ENCODE results near the gene HHATL. TPM values are rescaled to one million over a fixed set of nuclear protein-coding genes. Genes with fewer than 3 reads are reported as not detected.

The HHATL gene
- total RNA-seq, 1 experiment from 2014 or later: not detected

- ATAC-seq (no peak), DNase-seq (ENCODE audit: low read depth, low spot score) (no peak)
- Histone ChIP-seq H3K4me3 (ENCODE audit: low read depth in 2 of 2, low read length in 2 of 2) (no peak overlapping the region), H3K27ac (ENCODE audit: low read length) (no peak overlapping the region), H3K4me1 (ENCODE audit: control insufficient read depth, insufficient read depth, low read length) (no peaks in the 10 kb centered on the region), H3K9me3 (ENCODE audit: control insufficient read depth, insufficient read depth, low read depth, low read length) (no peaks in the 10 kb centered on the region), H3K27me3 (ENCODE audit: control insufficient read depth, insufficient read depth, low read length) (no peaks in the 10 kb centered on the region), H3K36me3 (ENCODE audit: control insufficient read depth, insufficient read depth, low read length) (no peaks in the 10 kb centered on the region)
- ChIA-PET POLR2A (no interaction called here), CTCF (no interaction called here)
- BruUV-seq (replicated peaks): no TSS peak
- in situ Hi-C loops (cut with HindIII; ENCODE audit: low pct_unique_long_range_greater_than_20kb, low sequenced_read_pairs): no loop called here
- intact Hi-C loops (cut with micrococcal nuclease; ENCODE audit: unreplicated experiment): no loop called here
- TF ChIP-seq POLR2AphosphoS5 (IDR thresholded peaks at IDR 0.05; ENCODE audit: low read depth, low read length): no peak
These were observed 43.3 kb upstream of the HHATL start for GRCh38 chr3:42745776-42746454.

DNA sequence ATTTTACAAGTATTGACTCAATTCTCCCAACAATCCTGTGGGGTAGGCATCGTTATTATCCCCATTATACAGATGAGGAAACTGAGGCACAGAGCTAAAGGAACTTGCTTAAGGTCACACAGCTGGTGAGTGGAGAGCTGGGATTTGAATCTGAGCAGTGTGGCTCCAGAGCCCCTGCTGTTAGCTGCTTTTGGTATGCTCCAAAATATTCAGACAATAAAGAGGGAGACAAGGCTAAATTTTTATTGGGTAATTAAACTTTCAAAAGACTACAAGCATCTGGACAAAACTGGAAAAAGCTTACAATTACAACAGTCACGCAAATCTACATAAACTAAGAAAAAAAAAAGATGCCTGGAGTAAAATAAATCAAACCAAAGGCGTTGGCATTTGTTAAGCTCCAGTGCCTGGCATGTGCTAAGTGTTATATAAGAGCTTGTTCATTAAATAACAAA, 42.7 kb upstream of the HHATL start:
- BruUV-seq (replicated peaks): no TSS peak

More for the DNA sequence above, 42.7 kb upstream of the HHATL start:
- Histone ChIP-seq H3K4me1 (ENCODE audit: control insufficient read depth, insufficient read depth, low read length) (no peaks in the 10 kb centered on the region), H3K9me3 (ENCODE audit: control insufficient read depth, insufficient read depth, low read depth, low read length) (no peaks in the 10 kb centered on the region), H3K36me3 (ENCODE audit: control insufficient read depth, insufficient read depth, low read length) (no peaks in the 10 kb centered on the region), H3K4me3 (ENCODE audit: low read depth in 2 of 2, low read length in 2 of 2) (no peak overlapping the region), H3K27me3 (ENCODE audit: control insufficient read depth, insufficient read depth, low read length) (no peaks in the 10 kb centered on the region), H3K27ac (ENCODE audit: low read length) (no peak overlapping the region)
- ChIA-PET POLR2A (no interaction called here), CTCF (no interaction called here)
- intact Hi-C loops (cut with micrococcal nuclease; ENCODE audit: unreplicated experiment): no loop called here
- in situ Hi-C loops (cut with HindIII; ENCODE audit: low pct_unique_long_range_greater_than_20kb, low sequenced_read_pairs): no loop called here
- DNase-seq (ENCODE audit: low read depth, low spot score) (no peak), ATAC-seq (no peak)
- TF ChIP-seq REST (IDR thresholded peaks at IDR 0.05; ENCODE audit: insufficient read depth in 1 of 2, low read depth in 2 of 2, low read length in 1 of 2) (no peak), POLR2AphosphoS5 (IDR thresholded peaks at IDR 0.05; ENCODE audit: low read depth, low read length) (no peak), TCF7L2 (IDR thresholded peaks at IDR 0.05; ENCODE audit: low read depth, low read length) (no peak), SIN3A (IDR thresholded peaks at IDR 0.05; ENCODE audit: borderline replicate concordance, insufficient read depth, low read depth, low read length) (no peak)
- TF ChIP-seq, protein P1, sequence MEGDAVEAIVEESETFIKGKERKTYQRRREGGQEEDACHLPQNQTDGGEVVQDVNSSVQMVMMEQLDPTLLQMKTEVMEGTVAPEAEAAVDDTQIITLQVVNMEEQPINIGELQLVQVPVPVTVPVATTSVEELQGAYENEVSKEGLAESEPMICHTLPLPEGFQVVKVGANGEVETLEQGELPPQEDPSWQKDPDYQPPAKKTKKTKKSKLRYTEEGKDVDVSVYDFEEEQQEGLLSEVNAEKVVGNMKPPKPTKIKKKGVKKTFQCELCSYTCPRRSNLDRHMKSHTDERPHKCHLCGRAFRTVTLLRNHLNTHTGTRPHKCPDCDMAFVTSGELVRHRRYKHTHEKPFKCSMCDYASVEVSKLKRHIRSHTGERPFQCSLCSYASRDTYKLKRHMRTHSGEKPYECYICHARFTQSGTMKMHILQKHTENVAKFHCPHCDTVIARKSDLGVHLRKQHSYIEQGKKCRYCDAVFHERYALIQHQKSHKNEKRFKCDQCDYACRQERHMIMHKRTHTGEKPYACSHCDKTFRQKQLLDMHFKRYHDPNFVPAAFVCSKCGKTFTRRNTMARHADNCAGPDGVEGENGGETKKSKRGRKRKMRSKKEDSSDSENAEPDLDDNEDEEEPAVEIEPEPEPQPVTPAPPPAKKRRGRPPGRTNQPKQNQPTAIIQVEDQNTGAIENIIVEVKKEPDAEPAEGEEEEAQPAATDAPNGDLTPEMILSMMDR (IDR thresholded peaks at IDR 0.05): no peak

Data from Panc1 (cell line).